ENCODE measurements around the gene TNNC1. TPM values are rescaled to one million over a fixed set of nuclear protein-coding genes. Genes with fewer than 3 reads are reported as not detected.

Gene TNNC1
- total and polyA plus RNA-seq, 10 of the 15 experiments (the other 5 are each of a cell fraction or from before 2014, with no cell fraction given) = 0.13 to 1.3 (median 0.53) TPM; not detected in 2

GRCh38 chr3:52450489-52451236, 3.2 kb downstream of the TNNC1 start:
- ATAC-seq = no peak
- ChIA-PET CTCF (interaction anchor here (1.2 to 6.6 kb wide), 2 partner anchors 23 to 26 kb away, joined by 3 to 147 read pairs; no protein-coding TSS in a partner anchor), SMC1A (ENCODE audit: uncharacterized antibody, unreplicated experiment) (no interaction called here), RAD21 (ENCODE audit: unreplicated experiment) (interaction anchor here (0.7 to 5.8 kb wide), 3 partner anchors 8 to 38 kb away, joined by 3 to 63 read pairs (median 5); no protein-coding TSS in a partner anchor), POLR2A (interaction anchor here (1.3 kb wide), 1 partner anchor 197 kb away, joined by 6 read pairs; no protein-coding TSS in a partner anchor)
- DNase-seq (ENCODE audit: low read depth, low spot score) = no peak
- WGBS (ENCODE audit: insufficient coverage, insufficient replicate concordance, low lambda C conversion rate, missing lambda C conversion rate) = 40% methylated on average over 11 of the region's 11 CpGs
- H3K4me3 ChIP-seq = no peak overlapping the region
- no peak overlapping the region for H3K9ac ChIP-seq (ENCODE audit: control insufficient read depth, insufficient read depth, low read length)
- no peak overlapping the region for H3K27ac ChIP-seq (ENCODE audit: control insufficient read depth, insufficient read depth)
- H2AFZ ChIP-seq (ENCODE audit: control insufficient read depth, low read depth, low read length) = no peak overlapping the region
- intact Hi-C loops (cut with micrococcal nuclease; ENCODE audit: unreplicated experiment) (loop anchor here (10.0 kb wide), 1 partner anchor 234 kb away; the partner anchor contains the start of genes GNL3 and PBRM1), in situ Hi-C loops (cut with MboI) (no loop called here)
- no peaks in the 10 kb centered on the region for H4K20me1 ChIP-seq (ENCODE audit: control insufficient read depth, insufficient read depth)
- H3K36me3 ChIP-seq (ENCODE audit: control insufficient read depth in 2 of 2, insufficient read depth in 2 of 2, low read length in 1 of 2) = no peaks in the 10 kb centered on the region
- H3K27me3 ChIP-seq (replicated peaks in 1 of 2; ENCODE audit: control insufficient read depth in 2 of 2, insufficient read depth in 2 of 2, low read length in 1 of 2) = no peaks in the 10 kb centered on the region
- H3K4me2 ChIP-seq (ENCODE audit: control insufficient read depth, insufficient read depth) = no peak overlapping the region
- H3K79me2 ChIP-seq (ENCODE audit: control insufficient read depth, insufficient read depth, low read length) = peaks cover 10% of the 10 kb centered on the region
- FAIRE-seq = no peak
- H3K4me1 ChIP-seq (ENCODE audit: control insufficient read depth, insufficient read depth, low read length) = peaks cover 10% of the 10 kb centered on the region
- BruUV-seq (replicated peaks) = no TSS peak
- no peaks in the 10 kb centered on the region for H3K9me3 ChIP-seq (replicated peaks; ENCODE audit: control insufficient read depth, insufficient read depth, low read length)
- TF ChIP-seq CREM (IDR thresholded peaks at IDR 0.05; ENCODE audit: low read depth) = no peak
- no peak for TF ChIP-seq RB1 (IDR thresholded peaks at IDR 0.05; ENCODE audit: borderline replicate concordance)
- TF ChIP-seq SMAD1 (IDR thresholded peaks at IDR 0.05; ENCODE audit: low read depth, partially characterized antibody) = no peak
- TF ChIP-seq KLF5 (IDR thresholded peaks at IDR 0.05; ENCODE audit: partially characterized antibody) = no peak
- TF ChIP-seq TCF12 (IDR thresholded peaks at IDR 0.05; ENCODE audit: low read depth, low read length) = no peak
- TF ChIP-seq RELA (IDR thresholded peaks at IDR 0.05; ENCODE audit: borderline replicate concordance, partially characterized antibody) = no peak
- TF ChIP-seq SP1 (IDR thresholded peaks at IDR 0.05; ENCODE audit: low read depth, low read length) = no peak
- no peak for TF ChIP-seq CEBPZ (IDR thresholded peaks at IDR 0.05; ENCODE audit: low read depth, low read length)
- TF ChIP-seq FOS (IDR thresholded peaks at IDR 0.05; ENCODE audit: borderline replicate concordance, extremely low read depth, insufficient read length) = no peak
- TF ChIP-seq TCF7 (IDR thresholded peaks at IDR 0.05; ENCODE audit: borderline replicate concordance) = no peak
- no peak for TF ChIP-seq POLR2AphosphoS5 (IDR thresholded peaks at IDR 0.05; ENCODE audit: low read length)
- TF ChIP-seq ZBED1 (IDR thresholded peaks at IDR 0.05; ENCODE audit: borderline replicate concordance) = no peak
- TF ChIP-seq SRF (IDR thresholded peaks at IDR 0.05; ENCODE audit: low read depth in 2 of 2, low read length in 2 of 2) = no peak
- no peak for TF ChIP-seq E2F8 (IDR thresholded peaks at IDR 0.05; ENCODE audit: low read depth, partially characterized antibody)
- TF ChIP-seq, protein P1, sequence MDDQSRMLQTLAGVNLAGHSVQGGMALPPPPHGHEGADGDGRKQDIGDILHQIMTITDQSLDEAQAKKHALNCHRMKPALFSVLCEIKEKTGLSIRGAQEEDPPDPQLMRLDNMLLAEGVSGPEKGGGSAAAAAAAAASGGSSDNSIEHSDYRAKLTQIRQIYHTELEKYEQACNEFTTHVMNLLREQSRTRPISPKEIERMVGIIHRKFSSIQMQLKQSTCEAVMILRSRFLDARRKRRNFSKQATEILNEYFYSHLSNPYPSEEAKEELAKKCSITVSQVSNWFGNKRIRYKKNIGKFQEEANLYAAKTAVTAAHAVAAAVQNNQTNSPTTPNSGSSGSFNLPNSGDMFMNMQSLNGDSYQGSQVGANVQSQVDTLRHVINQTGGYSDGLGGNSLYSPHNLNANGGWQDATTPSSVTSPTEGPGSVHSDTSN (IDR thresholded peaks at IDR 0.05; ENCODE audit: insufficient replicate concordance, low read depth, low read length) = no peak
- no peak for TF ChIP-seq NRF1 (conservative IDR thresholded peaks at IDR 0.05; ENCODE audit: low read depth, low read length)
- TF ChIP-seq NR2C2 (IDR thresholded peaks at IDR 0.05; ENCODE audit: borderline replicate concordance, control insufficient read depth, insufficient read length, low read depth) = no peak
